ENCODE results near the gene OR4K1.
"Not testable (repeated sequence)": the region's sequence is repeated elsewhere in the genome, so short reads cannot be mapped to it uniquely, and the experiment has no call there.

OR4K1 gene

DNA sequence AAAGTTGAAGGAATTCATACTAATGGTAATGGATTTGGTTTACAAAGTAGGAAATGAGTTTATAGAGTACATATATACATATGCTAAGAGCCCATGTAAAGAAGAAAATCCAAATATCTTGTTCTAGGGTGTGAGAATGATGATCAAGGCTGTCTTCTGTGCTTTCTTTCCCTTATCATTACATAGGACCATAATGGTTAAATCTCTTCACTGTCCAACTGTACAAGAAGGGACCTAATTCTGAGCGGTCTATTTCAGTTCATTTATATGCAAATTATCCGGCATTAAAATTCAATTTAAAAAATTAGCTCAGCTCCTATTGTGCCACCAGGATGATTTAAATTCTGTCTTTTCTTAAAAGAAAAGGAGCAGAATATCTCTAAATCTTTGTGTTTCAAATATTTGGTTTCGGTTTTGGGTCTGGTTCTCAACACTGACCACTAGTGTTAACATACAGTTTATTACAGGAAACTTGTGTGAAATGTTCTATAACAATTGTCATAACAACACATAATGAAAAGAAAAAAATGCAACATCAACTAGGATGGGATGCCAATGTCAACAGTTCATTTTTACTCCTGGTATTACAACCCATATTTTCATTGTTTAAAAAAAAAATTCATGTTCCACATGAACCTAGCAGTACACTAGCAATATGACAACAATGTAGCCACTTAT lies 16.8 kb downstream of the OR4K1 start:
- Histone ChIP-seq H3K27ac (ENCODE audit: low read length) (no peak overlapping the region), H3K4me3 (ENCODE audit: low read length in 2 of 2) (no peak overlapping the region), H3K9ac (ENCODE audit: low read length in 2 of 2) (no peak overlapping the region), H3K9me3 (ENCODE audit: control insufficient read depth in 2 of 2, low read length in 2 of 2) (no peaks in the 10 kb centered on the region), H3K27me3 (ENCODE audit: control insufficient read depth in 1 of 2, insufficient read depth in 2 of 2, low read length in 2 of 2) (no peaks in the 10 kb centered on the region), H3K4me1 (ENCODE audit: control insufficient read depth, insufficient read depth, low read length) (no peaks in the 10 kb centered on the region), H3K36me3 (ENCODE audit: control insufficient read depth in 2 of 2, insufficient read depth in 2 of 2, low read length in 2 of 2) (no peaks in the 10 kb centered on the region)

DNA sequence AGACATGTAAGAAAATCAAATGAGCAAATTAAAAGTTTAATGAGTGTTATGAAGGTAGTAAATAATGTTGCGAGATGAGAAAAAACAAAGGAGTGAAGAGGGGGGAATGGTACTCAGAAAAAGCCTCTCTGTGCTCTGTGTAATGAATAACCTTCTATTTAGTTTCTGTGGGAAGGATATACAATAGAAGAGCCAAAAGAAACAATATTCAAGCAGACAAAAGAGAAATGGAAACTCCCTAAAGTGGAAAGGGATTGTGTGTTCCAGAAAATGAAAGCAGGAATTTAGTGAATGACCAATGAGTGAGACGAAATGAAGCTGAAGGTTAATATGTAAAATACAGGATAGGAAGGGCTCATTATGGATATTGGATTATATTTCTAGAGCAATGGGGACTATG lies 18.5 kb downstream of the OR4K1 start:
- no peak overlapping the region for H3K9ac ChIP-seq (ENCODE audit: low read length in 2 of 2)
- no peak overlapping the region for H3K4me3 ChIP-seq (ENCODE audit: low read length in 2 of 2)
- no peaks in the 10 kb centered on the region for H3K4me1 ChIP-seq (ENCODE audit: control insufficient read depth, insufficient read depth, low read length)
- H3K27ac ChIP-seq (ENCODE audit: low read length): no peak overlapping the region
- H3K36me3 ChIP-seq (ENCODE audit: control insufficient read depth in 2 of 2, insufficient read depth in 2 of 2, low read length in 2 of 2): no peaks in the 10 kb centered on the region
- H3K27me3 ChIP-seq (ENCODE audit: control insufficient read depth in 1 of 2, insufficient read depth in 2 of 2, low read length in 2 of 2): no peaks in the 10 kb centered on the region
- H3K9me3 ChIP-seq (ENCODE audit: control insufficient read depth in 2 of 2, low read length in 2 of 2): no peaks in the 10 kb centered on the region

DNA sequence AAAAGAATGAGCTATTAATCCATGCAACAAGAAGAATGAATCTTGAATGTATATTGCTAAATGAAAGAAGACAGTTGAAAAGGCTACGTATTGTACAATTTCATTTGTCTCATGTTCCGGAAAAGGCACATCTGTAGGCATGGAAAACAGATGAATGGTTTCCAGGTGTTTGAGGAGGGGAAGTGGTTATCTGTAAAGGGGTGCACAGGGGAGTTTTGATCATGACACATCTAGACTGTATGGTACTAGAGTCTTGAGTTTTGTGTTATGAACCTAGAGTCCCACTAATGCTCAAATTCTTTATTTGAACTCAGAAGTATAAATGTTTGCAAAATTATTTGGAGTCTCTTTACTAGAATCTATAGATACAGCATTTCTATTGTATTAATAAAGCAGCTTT lies 39.0 kb downstream of the OR4K1 start:
- not testable (repeated sequence) for H3K4me3 ChIP-seq (ENCODE audit: low read length in 2 of 2); H3K4me1 ChIP-seq (ENCODE audit: control insufficient read depth, insufficient read depth, low read length); H3K36me3 ChIP-seq (ENCODE audit: control insufficient read depth in 2 of 2, insufficient read depth in 2 of 2, low read length in 2 of 2); H3K9me3 ChIP-seq (ENCODE audit: control insufficient read depth in 2 of 2, low read length in 2 of 2); H3K27ac ChIP-seq (ENCODE audit: low read length); H3K9ac ChIP-seq (ENCODE audit: low read length in 2 of 2); H3K27me3 ChIP-seq (ENCODE audit: control insufficient read depth in 1 of 2, insufficient read depth in 2 of 2, low read length in 2 of 2)

- Histone ChIP-seq H3K9ac (ENCODE audit: low read length in 2 of 2) (no peak overlapping the region), H3K4me3 (ENCODE audit: low read length in 2 of 2) (no peak overlapping the region), H3K9me3 (ENCODE audit: control insufficient read depth in 2 of 2, low read length in 2 of 2) (no peaks in the 10 kb centered on the region), H3K27ac (ENCODE audit: low read length) (no peak overlapping the region), H3K36me3 (ENCODE audit: control insufficient read depth in 2 of 2, insufficient read depth in 2 of 2, low read length in 2 of 2) (no peaks in the 10 kb centered on the region), H3K4me1 (ENCODE audit: control insufficient read depth, insufficient read depth, low read length) (no peaks in the 10 kb centered on the region), H3K27me3 (ENCODE audit: control insufficient read depth in 1 of 2, insufficient read depth in 2 of 2, low read length in 2 of 2) (no peaks in the 10 kb centered on the region)
Observed at GRCh38 chr14:19974844-19975243, 44.1 kb downstream of the OR4K1 start.

DNA sequence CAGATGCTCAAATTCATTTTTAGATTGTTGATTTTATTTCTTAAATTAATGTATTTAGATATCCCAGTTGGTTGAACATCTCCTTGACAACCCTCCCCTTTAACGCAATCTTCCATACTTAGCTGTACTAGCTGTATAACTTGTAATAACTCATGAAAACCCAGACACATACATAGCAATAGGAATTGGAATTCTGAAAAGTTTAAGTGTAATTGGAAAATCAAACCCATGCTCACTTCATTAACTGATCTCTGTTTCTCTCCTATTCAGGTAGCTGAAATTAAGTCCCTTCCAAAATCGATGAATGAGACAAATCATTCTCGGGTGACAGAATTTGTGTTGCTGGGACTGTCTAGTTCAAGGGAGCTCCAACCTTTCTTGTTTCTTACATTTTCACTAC lies 44.6 kb downstream of the OR4K1 start, which contains the start of gene OR4K15:
TSS of gene OR4K15 (plus strand) at position 301 of the 400 bp plus-strand sequence. CDS start at position 301, 0 bp downstream.
- Histone ChIP-seq H3K9ac (ENCODE audit: low read length in 2 of 2) (no peak within 1 kb of the TSS), H3K36me3 (ENCODE audit: control insufficient read depth in 2 of 2, insufficient read depth in 2 of 2, low read length in 2 of 2) (no peaks in the 10 kb centered on the region), H3K27me3 (ENCODE audit: control insufficient read depth in 1 of 2, insufficient read depth in 2 of 2, low read length in 2 of 2) (no peaks in the 10 kb centered on the region), H3K27ac (ENCODE audit: low read length) (no peak within 1 kb of the TSS), H3K4me3 (ENCODE audit: low read length in 2 of 2) (no peak within 1 kb of the TSS), H3K4me1 (ENCODE audit: control insufficient read depth, insufficient read depth, low read length) (no peaks in the 10 kb centered on the region), H3K9me3 (ENCODE audit: control insufficient read depth in 2 of 2, low read length in 2 of 2) (no peaks in the 10 kb centered on the region)

Measured in stomach smooth muscle (tissue), 2 donors.